Skeletal muscle satellite cell (primary cell): Measurements from ENCODE around the gene CASP12.

Experiments used
- H3K27me3 ChIP-seq: 2 replicates; pipeline ENCODE4 v1.7.0; 2013; ENCODE audit warnings: low read length; ENCODE audit not compliant: control insufficient read depth, insufficient read depth
- H3K36me3 ChIP-seq: 2 replicates; pipeline ENCODE4 v1.7.0; 2013; ENCODE audit warnings: mild to moderate bottlenecking, control low read depth, low read length; ENCODE audit not compliant: insufficient read depth
- H3K4me1 ChIP-seq: 2 replicates; pipeline ENCODE4 v1.7.0; 2013; ENCODE audit warnings: low read length; ENCODE audit not compliant: control insufficient read depth, insufficient read depth
- H3K4me2 ChIP-seq: 2 replicates; pipeline ENCODE4 v1.7.0; 2013; ENCODE audit warnings: mild to moderate bottlenecking, low read length
- H3K4me3 ChIP-seq: 2 replicates; pipeline ENCODE4 v1.7.0; 2013; ENCODE audit warnings: low read length
- H3K9ac ChIP-seq: 2 replicates; pipeline ENCODE4 v1.7.0; 2013; ENCODE audit warnings: mild to moderate bottlenecking, low read depth, low read length, moderate library complexity
- H3K9me3 ChIP-seq: replicated peaks from 2 replicates; pipeline ENCODE4 v1.7.0; 2013; ENCODE audit warnings: mild to moderate bottlenecking, control low read depth, low read length

CASP12 gene

DNA sequence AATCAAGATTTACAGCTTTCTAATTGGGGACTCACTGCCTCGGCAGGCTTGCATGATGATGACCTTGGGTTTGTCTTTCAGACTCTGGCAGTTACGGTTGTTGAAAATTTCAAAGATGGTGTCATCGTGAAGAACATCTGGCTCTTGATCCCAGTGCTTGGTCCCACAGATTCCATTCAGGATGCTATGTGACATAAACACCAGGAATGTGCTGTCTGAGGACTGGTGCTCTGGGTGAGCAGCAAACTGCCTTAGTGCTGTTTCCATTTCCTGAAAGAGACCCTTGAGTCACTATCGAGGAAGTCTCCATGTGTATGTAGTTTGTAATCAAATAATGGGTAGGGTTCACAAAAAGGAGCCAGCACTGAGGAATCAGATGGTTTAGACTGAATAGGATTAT, 7.1 kb downstream of the CASP12 start:
- H3K36me3 ChIP-seq = no peaks in the 10 kb centered on the region
- H3K4me1 ChIP-seq = peaks cover 24% of the 10 kb centered on the region
- H3K9ac ChIP-seq = no peak overlapping the region
- H3K27me3 ChIP-seq = no peaks in the 10 kb centered on the region
- no peak overlapping the region for H3K4me2 ChIP-seq
- no peaks in the 10 kb centered on the region for H3K9me3 ChIP-seq
- H3K4me3 ChIP-seq = no peak overlapping the region

DNA sequence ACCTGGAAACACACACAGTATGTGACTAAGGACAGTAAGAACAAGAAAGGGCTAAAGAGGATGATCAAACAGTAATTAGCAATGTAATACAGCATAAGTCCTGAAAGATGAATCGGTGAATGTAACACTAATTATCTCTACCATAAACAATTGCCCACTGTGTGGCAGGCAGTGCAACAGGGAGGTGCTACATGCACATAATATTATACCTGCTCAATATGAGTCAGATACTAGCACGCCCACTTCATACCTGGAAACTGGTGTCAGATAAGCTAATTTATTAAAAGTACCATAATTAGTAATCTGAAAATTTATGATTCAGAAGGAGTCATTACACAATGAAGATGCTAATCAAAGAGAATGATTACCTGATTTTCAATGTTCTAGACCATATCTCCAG, 14.9 kb downstream of the CASP12 start:
- no peaks in the 10 kb centered on the region for H3K27me3 ChIP-seq
- no peaks in the 10 kb centered on the region for H3K4me1 ChIP-seq
- no peak overlapping the region for H3K9ac ChIP-seq
- H3K9me3 ChIP-seq = no peaks in the 10 kb centered on the region
- no peak overlapping the region for H3K4me3 ChIP-seq
- no peak overlapping the region for H3K4me2 ChIP-seq
- H3K36me3 ChIP-seq = no peaks in the 10 kb centered on the region

DNA sequence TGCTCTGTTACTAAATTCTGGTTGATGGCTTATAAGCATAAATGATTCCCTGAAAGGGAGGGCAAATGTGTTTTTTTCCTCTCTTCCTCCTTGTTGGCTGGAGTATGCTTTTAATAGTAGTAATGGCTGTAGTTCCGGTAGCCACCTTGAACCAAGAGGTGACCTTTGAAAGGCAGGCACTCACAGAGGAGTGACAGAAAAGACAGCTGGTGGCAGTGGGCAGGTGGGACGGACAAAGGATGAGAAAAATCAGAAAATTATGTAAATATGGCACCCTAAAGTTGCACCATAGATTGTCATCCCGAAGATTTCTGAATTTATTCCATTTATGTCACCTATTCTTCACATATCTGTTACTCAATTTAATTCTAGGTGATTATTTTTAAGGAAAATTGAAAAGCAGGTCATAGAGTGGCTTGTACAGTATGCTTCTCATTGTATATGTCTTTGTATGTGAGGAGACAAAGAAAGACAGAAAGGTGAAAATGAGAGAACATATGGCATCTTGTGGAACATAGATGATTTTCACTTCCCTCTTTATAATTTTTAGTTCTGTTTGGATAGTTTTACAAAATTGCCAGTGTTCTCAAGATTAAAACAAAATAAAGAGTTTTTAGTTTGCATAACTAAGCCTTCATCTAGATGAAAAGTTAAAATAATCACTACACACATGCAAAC, 17.0 kb downstream of the CASP12 start:
- no peaks in the 10 kb centered on the region for H3K27me3 ChIP-seq
- no peak overlapping the region for H3K4me3 ChIP-seq
- H3K4me1 ChIP-seq = no peaks in the 10 kb centered on the region
- H3K9me3 ChIP-seq = no peaks in the 10 kb centered on the region
- no peaks in the 10 kb centered on the region for H3K36me3 ChIP-seq
- H3K9ac ChIP-seq = no peak overlapping the region
- H3K4me2 ChIP-seq = no peak overlapping the region

DNA sequence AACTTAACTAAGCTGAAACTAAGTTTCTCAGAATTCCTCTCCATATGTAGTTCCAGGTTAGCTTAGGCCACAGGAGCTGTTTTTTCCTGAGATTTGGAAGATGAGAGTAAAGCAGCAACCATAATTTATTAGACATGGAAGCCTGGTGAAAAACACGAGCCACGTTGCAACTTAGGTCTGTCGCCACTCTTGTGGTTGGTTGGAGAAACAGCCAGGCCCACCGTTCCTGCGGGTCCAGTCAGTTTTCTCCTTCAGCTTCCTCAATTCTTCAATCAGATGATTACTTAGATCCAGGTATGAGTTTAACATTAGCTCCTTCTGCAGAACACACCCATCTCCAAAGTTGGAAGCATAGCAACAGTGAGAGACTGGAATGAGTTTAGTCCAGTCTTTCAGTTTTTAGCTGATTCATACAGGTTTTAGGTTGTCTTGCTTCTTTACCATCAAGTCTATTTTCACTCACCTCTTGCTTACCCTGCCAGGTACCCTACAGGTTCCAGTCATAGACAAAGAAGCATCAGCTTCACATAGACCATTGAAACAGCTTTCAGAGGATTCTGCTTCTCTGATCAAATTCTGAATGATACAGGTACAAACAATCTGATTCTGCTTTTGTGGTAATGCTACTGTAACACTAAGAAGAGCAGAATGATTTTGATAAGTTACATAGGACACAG, 18.6 kb downstream of the CASP12 start:
- Histone ChIP-seq H3K9ac (no peak overlapping the region), H3K4me2 (no peak overlapping the region), H3K4me1 (no peaks in the 10 kb centered on the region), H3K36me3 (no peaks in the 10 kb centered on the region), H3K4me3 (no peak overlapping the region), H3K27me3 (no peaks in the 10 kb centered on the region), H3K9me3 (no peaks in the 10 kb centered on the region)

DNA sequence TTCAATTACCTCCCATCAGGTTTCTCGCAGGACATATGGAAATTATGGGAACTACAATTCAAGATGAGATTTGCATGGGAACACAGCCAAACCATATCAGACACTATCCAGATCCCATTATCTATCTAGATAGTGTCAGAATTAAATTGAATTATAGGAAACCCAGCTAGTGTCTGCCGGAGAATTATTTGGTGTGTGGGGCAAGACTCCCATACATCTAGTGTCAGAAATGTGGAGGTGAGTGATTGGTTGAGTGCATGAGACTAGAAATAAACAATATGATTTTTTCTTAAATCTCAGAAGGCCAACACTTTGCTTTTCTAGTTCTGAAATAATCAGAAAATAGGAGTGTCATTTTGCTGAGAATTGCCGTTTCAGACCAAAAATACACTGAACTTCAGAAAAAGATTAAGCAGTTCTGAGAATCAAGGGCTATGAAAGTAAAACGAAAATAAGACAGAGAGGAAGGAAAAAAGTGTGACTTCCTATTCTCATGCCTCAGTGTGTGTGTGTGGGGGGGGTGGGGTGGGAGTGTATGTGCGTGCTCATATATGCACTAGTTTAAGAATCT, 21.3 kb downstream of the CASP12 start:
- H3K4me2 ChIP-seq = no peak overlapping the region
- no peaks in the 10 kb centered on the region for H3K36me3 ChIP-seq
- H3K27me3 ChIP-seq = no peaks in the 10 kb centered on the region
- H3K9ac ChIP-seq = no peak overlapping the region
- no peak overlapping the region for H3K4me3 ChIP-seq
- H3K4me1 ChIP-seq = no peaks in the 10 kb centered on the region
- H3K9me3 ChIP-seq = no peaks in the 10 kb centered on the region

DNA sequence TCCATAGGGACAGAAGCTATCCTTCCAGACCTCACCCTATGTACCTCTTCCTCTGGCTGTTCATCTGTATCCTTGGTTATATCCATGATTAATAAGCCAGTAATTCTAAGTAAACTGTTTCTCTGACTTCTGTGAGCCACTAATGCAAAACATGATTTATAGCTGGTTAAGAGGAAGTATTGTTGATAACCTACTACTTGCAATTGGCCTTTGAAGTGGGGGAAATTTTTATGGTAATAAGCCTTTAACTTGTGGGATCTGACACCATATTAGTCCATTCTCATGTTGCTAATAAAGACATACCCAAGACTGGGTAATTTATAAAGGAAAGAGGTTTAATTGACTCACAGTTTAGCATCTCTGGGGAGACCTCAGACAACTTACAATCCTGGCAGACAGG, 21.9 kb downstream of the CASP12 start:
- no peaks in the 10 kb centered on the region for H3K9me3 ChIP-seq
- H3K4me2 ChIP-seq = no peak overlapping the region
- no peaks in the 10 kb centered on the region for H3K4me1 ChIP-seq
- H3K36me3 ChIP-seq = no peaks in the 10 kb centered on the region
- no peak overlapping the region for H3K4me3 ChIP-seq
- no peak overlapping the region for H3K9ac ChIP-seq
- H3K27me3 ChIP-seq = no peaks in the 10 kb centered on the region

DNA sequence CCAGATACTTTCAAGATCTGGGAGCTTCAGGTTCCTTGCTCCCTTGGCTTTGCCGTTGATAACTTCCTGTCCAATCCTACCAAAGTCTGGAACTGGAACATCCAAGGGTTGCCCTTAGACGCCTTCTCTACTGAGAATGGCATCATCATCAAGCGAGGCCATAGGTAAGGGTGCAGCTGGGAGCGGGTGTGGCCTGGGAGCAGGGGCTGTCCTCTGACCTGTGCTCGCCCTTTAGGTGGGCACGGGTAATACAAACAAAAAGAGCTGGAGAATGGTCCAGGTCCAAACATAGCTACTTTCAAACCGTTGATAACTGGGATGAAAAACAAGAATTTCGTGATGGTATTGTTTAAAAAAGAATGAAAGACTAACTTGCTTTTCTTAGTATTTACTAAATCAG, 25.0 kb downstream of the CASP12 start:
- H3K4me1 ChIP-seq = no peaks in the 10 kb centered on the region
- no peaks in the 10 kb centered on the region for H3K36me3 ChIP-seq
- H3K27me3 ChIP-seq = no peaks in the 10 kb centered on the region
- H3K4me3 ChIP-seq = no peak overlapping the region
- no peaks in the 10 kb centered on the region for H3K9me3 ChIP-seq
- no peak overlapping the region for H3K4me2 ChIP-seq
- H3K9ac ChIP-seq = no peak overlapping the region

DNA sequence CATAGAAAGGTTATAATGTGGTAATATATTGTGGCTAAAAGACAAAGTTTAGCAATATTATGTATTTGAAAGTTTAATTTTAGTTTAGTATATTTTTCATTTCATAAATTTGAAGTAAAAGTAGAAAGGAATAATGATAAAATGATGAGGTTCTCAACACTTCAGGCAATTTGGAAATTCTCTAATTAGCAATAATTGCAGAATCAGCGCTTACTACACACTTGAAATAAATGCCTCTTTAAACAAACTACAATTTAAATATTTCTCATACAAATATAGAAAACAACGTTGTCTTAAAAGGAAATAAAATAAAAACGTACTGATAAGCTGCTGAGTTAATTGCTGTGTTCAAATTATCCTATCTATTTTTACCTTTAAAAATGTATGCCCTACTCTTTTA, 25.9 kb downstream of the CASP12 start:
- no peak overlapping the region for H3K9ac ChIP-seq
- no peaks in the 10 kb centered on the region for H3K27me3 ChIP-seq
- H3K36me3 ChIP-seq = no peaks in the 10 kb centered on the region
- H3K4me2 ChIP-seq = no peak overlapping the region
- no peaks in the 10 kb centered on the region for H3K4me1 ChIP-seq
- H3K9me3 ChIP-seq = no peaks in the 10 kb centered on the region
- no peak overlapping the region for H3K4me3 ChIP-seq

DNA sequence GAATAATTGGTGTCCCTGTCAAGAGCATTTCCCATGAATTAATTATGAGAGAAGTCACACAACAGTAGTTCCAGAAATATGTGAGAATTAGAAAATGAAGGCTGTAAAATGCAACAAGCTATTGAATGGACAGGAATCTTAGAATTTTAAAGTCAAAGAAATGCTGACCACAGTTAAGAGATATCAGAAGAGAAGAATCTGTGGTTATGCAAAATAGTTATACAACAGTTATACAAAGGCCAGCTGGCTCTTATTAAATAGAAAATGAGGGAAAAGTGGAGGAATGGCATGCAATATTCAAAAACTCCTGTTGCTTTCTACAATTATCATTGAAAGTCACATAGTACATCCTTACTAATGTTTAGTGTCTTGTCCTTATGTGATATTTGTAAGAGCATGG, 27.4 kb downstream of the CASP12 start:
- no peaks in the 10 kb centered on the region for H3K36me3 ChIP-seq
- no peak overlapping the region for H3K4me2 ChIP-seq
- no peaks in the 10 kb centered on the region for H3K4me1 ChIP-seq
- H3K27me3 ChIP-seq = no peaks in the 10 kb centered on the region
- H3K9me3 ChIP-seq = no peaks in the 10 kb centered on the region
- H3K4me3 ChIP-seq = no peak overlapping the region
- no peak overlapping the region for H3K9ac ChIP-seq

DNA sequence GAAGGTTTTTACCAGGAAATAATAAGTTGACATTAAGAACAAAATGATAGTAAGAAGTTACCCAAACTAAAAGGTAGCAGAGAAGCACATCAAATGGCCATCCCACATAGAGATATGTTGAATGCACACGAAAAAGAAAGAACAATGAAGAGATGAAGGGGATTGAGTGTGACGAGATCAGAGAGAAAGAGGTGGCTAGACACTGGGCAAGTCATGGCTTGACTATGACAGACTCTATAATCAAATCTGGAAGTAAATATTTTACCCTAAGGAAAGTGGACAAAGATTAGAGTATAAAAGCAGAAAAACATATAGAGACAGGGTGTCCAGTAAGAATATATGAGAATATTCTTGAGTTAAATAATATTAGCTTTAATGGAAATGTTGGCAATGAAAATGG, 31.4 kb downstream of the CASP12 start:
- no peaks in the 10 kb centered on the region for H3K36me3 ChIP-seq
- no peaks in the 10 kb centered on the region for H3K4me1 ChIP-seq
- no peak overlapping the region for H3K4me2 ChIP-seq
- H3K4me3 ChIP-seq = no peak overlapping the region
- H3K27me3 ChIP-seq = no peaks in the 10 kb centered on the region
- H3K9ac ChIP-seq = no peak overlapping the region
- H3K9me3 ChIP-seq = no peaks in the 10 kb centered on the region

DNA sequence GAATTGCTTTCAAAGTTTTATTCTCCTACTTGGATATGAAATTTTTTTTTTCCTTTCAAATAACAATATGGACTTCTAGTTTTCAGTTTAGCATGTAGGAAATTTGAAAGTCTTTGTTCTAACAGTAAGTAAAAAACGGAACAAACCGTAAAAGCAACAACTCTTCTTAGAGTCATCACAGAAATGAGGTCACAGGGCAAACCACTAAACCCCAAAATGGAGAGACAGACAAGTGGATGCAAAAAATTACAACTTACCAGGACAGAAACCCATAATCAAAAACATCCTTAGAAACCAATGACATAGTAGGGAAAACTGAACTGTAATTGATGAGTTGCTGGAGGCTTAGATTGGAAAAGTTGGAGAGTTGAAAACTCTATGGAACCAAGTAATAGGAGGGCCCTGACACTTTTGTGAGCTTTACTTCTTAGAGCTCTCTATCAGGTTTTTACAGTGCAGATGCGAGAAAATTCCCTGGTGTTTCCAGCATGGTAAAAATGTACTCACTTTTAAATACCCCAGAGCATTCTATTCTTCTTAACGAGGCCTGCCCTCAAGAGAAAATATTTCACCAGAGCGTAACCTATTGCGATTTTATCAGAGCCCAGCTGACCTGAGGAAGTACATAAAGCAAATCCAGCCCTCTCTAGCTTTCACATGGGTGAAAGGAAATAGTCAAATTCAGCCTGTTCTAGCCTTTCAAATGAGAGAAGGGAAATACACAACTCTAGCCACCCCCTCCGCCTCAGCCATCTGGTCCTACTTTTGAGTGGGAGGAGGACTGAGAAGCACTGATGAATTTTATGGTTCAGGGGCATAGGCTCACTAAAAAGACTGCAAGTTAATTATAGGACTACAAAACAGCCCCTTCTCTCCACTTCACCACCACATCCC, 39.1 kb downstream of the CASP12 start:
- Histone ChIP-seq H3K9ac (no peak overlapping the region), H3K4me2 (no peak overlapping the region), H3K4me3 (no peak overlapping the region), H3K4me1 (no peaks in the 10 kb centered on the region), H3K36me3 (no peaks in the 10 kb centered on the region), H3K27me3 (no peaks in the 10 kb centered on the region), H3K9me3 (no peaks in the 10 kb centered on the region)
